A172 (cell line): ENCODE measurements around the gene NOXA1. TPM values are rescaled to one million over a fixed set of nuclear protein-coding genes. Genes with fewer than 3 reads are reported as not detected.
A peak's percentile ranks its signal among the peaks of the same experiment; 100 is the strongest.

Source experiments
- DNase-seq: peaks from one replicate; pipeline ENCODE4 v3.0.0-alpha.2; 2015; ENCODE audit warnings: low spot score
- total RNA-seq: library from RNA; depleted of rRNA; stranded (reverse); fragments of >200 nt; shearing (Covaris generic); gene quantifications from 2 replicates; pipeline ENCODE4 v1.2.3, GENCODE V29; 2014

NOXA1 gene
- total RNA-seq, 1 experiment from 2014 or later: 1.7 TPM

DNA sequence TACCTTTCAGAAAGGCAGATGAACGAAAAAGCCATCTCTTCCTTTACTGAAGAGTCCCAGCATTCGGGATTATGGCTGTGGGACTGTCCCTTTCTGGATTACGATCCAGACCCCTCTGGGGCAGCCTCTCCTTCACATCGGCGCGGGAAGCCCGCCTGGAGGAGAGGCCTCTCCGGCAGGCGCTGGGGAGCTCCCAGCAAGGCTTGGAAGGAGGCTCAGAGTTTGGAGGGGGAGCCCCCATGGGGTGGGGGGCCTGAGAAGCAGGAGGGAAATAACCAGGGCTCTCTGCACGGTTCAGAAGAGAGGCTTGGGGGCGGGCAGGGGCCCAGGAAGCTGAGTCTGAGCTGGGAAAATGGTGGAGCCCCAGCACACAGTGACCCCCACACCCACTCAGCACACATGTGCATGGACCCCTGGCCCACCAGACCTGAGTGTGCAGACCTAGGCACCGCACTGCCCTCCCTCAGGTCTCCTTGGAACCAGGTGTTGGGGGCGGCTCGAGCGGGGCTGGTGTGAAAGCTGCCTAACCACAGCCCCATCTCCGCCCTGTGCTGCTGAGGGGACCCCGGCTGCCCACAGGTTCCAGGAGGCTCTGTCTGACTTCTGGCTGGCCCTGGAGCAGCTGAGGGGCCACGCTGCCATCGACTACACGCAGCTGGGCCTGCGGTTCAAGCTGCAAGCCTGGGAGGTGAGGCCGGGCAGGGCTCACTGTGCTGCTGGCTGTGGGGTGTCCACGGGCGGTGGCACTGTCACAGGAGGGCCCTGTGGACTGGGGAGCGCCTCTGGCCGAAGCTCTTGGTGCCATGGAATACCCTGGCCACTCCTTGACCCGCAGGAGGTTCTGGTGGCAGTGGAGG, 4.5 kb downstream of the NOXA1 start:
- no peak for DNase-seq

DNA sequence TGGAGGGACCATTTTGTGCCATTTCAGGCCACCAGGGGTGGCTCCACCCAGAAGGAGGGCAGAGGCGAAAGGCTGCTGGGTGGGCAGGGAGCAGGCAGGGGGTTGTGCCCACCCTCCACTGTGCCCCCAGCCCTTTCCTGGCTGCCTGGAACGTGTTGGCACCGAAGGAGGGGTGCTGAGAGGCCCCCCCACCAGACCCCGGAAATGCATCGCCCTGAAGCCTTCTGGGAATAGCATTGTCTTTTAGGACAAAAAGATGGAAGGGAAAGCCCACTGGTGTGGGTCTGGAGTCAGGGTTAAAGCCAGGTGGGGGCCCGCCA, 5.1 kb downstream of the NOXA1 start:
- DNase-seq: no peak

DNA sequence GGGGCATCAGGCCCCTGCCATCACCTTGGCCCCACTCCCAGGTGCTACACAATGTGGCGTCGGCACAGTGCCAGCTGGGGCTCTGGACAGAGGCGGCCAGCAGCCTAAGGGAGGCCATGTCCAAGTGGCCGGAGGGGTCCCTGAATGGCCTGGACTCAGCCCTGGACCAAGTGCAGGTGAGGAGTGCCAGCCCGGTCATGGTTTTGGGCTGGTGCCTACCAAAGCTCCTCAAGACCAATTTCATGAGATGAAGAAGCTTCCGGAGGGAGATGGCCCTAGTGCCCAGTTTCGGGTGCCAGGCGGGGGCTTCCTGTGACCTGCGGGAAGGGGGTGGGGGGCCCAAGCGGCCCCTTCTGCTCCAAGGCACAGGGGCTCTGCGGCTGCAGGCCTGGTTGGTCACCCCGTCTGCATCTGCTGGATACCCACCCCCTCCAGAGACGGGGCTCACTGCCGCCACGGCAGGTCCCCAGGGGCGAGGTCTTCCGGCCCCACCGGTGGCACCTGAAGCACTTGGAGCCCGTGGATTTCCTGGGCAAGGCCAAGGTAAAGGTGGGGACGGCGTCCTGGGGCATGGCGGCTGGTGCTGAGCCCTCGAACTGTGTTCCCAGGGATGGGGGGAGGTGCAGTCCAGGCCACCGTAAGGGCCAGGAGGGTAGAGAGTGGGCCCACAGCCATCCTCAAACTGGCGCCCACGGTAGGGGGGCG, 5.8 kb downstream of the NOXA1 start:
- DNase-seq: no peak

DNA sequence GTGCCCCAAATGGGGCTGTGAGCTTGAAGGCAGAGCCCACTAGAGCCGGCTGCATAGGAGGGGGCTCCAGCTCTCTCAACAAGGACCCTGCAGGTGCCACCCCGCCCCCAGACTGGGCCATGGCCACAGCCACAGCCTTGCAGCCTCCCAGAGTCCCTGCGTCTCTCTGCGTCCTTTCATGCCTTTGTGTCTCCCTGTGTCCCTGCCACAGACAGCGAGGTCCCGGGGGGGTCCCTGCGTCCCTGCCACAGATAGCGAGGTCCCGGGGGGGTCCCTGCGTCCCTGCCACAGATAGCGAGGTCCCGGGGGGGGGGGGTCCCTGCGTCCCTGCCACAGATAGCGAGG, 6.3 kb downstream of the NOXA1 start:
- no peak for DNase-seq

DNA sequence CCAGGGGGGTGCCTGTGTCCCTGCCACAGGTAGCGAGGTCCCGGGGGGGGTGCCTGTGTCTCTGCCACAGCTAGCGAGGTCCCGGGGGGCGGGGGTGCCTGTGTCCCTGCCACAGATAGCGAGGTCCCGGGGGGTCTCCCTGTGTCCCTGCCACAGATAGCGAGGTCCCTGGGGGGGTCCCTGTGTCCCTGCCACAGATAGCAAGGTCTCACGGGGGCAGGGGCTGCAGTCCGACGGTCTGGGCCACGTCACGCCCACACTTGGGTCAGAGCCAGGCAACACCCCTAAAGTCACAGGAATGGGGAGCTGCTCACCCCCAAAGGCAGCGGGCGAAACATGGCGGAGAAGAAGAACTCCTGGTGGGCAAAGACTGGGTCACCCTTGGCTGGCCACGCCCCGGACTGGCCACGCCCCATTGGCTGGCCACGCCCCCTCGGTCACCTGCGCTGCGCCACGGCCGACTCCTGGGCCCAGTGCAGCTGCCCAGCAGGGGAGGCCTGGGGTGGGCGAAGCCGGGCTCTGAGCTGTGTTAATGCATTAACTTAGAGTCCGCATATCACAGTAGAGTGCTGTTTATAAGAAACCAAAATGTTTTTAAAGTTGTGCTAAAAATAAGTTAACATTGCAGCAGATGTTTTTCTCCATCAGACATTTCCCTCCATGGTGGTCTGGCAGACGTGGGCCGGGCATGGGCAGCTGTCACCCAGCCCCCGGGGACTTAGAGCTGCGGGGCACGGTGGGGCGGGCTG, 7.0 kb downstream of the NOXA1 start:
- no peak for DNase-seq

DNA sequence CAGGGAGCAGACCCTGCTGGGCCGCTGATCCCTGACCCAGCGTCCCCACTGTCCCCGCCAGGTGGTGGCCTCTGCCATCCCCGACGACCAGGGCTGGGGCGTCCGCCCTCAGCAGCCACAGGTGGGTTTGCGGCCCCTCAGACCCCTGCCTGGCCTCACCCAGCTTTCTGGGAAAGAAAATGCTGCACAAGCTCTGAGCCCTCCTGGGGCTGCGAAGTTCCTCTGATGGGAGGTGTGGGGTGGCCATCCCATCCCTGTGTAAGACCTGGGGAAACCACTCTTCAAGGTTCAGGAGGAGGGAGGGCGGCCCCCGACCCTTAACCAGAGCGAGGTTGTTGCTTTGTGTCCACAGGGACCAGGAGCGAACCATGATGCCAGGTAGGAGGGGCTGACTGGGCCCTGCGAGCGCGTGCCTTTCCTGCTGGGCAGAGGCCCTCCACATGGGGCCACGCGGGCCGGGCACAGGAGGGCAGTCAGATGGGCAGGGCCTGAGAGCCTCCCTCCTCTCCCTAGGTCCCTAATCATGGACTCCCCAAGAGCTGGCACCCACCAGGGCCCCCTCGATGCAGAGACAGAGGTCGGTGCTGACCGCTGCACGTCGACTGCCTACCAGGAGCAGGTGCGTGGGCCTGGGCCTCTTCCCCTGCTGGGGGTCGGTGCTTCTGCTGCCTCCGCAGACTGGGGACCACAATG, 7.7 kb downstream of the NOXA1 start:
- DNase-seq: no peak

DNA sequence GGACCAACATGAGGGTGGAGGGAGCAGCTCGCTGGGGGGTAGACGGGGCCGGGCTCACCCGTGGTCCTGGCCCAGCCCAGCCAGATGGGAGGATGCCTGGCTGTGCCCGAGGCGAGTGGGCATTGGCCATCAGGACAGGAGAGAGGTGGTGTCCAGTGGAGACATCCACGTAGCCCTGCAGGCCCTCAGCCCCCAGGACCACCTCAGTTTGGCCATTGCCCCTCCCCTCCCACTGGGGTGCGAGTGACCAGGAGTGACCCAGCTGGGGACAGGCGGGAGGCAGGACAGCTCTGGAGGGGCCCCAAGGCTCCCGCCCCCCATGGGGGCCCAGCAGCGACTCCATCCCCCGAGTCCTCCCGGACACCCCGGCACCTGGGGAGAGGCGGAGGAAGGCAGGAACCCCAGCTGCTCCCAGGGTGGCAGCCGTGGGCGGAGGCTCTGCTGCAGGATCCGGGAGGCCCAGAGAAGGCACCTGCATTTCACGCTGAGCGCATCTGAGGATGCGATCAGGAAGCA, 8.3 kb downstream of the NOXA1 start:
- no peak for DNase-seq

DNA sequence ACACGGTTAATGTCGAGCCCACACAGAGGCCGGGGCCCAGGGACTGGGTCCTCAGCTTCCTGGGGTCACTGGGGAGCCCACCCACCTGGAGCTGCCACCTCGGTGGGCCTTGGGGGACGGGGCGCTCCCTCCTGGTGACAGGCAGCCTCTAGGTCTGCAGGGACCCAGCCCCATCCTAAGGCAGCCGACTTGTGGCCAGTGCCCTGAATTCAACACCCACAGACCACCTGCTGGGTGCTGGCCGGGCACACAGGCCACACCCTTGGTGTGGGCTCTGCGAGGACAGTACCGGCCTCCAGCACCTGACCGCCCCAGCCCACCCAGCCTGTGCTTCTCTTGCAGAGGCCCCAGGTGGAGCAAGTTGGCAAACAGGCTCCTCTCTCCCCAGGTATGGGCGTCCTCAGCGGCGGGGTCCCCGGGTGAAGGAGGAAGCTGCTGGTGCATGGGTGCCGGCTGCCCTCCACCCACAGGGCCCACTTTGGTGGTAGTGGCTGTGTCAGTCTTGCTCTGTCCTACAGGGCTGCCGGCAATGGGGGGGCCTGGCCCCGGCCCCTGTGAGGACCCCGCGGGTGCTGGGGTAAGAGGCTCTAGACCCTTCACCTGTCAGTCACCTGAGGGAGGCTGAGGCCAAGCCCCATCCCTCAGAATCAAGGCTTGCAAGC, 9.6 kb downstream of the NOXA1 start:
- DNase-seq: no peak

DNA sequence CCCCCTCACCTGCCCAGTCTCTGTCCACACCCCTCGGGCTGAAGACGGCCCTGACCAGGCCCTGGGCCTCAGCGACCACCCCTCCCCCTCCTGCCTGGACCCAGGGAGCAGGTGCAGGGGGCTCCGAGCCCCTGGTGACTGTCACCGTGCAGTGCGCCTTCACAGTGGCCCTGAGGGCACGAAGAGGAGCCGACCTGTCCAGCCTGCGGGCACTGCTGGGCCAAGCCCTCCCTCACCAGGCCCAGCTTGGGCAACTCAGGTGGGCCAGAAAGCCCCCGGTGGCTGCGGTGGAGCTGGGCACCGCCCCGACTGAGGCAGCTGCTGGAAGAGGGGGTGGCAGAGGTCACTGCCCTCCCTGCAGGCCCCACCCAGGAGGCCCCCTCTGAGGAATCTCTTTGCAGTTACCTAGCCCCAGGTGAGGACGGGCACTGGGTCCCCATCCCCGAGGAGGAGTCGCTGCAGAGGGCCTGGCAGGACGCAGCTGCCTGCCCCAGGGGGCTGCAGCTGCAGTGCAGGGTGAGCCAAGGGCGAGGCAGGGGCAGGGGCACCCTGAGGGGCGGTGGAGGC, 10.2 kb downstream of the NOXA1 start:
- no peak for DNase-seq

DNA sequence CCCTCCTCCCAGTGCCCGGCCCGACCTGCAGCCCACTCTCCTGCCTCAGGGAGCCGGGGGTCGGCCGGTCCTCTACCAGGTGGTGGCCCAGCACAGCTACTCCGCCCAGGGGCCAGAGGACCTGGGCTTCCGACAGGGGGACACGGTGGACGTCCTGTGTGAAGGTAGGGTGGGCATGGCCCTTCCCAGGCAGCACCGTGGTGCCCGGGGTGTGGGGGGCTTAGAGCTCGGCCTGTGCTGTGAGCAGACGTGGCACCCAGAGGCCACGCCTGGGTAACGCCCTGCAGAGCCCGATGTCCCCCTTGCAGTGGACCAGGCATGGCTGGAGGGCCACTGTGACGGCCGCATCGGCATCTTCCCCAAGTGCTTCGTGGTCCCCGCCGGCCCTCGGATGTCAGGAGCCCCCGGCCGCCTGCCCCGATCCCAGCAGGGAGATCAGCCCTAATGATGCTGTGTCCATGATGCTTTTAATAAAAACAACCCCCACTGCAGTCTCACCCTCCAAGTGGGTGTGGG, 10.8 kb downstream of the NOXA1 start:
- DNase-seq: no peak

DNA sequence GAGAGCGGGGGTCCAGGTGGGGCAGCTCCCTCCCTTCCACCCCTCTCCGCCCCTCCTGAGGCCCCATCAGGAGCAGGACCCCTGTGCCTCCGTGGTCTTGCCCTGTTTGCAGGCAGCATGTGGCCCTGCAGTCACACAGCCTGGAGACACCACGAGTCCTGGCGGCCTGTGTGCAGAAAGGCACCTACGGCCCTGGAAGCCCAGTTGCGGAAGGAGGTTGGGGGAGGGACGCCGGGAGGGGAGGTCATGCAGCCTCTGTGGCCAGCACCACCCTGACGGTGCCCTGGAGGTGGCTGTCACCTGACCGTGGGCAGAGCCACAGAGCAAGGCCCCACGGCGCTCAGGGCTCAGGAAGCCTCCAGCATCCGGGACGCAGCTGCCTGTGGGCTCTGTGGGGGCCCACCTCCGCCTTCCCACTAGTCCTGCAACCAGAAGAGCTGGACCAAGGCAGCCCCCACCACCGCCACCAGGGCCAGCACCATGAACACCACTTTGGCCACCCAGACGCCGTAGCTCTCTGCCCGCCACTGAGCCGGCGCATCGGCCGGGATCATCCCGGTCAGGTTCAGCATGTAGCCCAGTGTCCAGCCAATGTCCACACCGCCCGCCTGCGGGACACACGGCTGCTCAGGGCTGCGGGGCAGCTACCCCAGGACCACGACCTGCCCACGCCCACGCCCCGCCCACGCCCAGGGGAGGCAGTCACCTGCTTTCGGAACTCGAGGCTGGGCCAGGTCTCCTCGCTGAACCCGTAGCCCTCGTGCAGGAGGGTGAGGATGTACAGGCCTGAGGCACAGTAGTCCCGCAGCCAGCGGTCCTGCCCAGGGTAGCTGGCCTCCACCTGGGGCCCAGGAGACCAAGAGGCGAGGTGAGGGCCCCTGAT, 11.5 kb downstream of the NOXA1 start:
- DNase-seq: no peak

DNA sequence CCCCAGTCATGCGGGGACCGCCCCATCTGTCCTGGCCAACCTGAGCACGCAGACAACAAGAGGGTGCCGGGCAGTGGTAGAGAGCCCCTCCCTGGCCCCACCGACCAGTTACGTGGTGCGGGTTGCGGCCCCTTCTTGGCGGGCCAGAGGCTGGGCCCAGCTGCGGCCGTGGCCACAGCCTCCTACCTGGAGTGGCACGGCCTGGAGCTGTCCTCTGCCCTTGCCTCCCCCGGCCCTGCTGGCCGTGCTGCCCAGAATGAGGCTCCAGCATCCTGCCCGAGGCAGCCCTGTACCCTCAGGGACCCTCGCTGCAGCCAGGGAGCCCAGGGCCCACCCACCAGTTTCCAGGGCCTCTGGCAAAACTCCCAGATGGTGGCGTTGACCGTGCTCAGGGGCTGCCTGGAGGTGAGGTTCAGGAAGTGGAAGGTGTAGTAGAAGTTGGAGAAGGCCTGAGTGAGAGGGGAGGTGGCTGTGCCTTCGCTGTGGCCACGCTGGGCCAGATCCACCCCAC, 12.2 kb downstream of the NOXA1 start:
- DNase-seq: no peak

DNA sequence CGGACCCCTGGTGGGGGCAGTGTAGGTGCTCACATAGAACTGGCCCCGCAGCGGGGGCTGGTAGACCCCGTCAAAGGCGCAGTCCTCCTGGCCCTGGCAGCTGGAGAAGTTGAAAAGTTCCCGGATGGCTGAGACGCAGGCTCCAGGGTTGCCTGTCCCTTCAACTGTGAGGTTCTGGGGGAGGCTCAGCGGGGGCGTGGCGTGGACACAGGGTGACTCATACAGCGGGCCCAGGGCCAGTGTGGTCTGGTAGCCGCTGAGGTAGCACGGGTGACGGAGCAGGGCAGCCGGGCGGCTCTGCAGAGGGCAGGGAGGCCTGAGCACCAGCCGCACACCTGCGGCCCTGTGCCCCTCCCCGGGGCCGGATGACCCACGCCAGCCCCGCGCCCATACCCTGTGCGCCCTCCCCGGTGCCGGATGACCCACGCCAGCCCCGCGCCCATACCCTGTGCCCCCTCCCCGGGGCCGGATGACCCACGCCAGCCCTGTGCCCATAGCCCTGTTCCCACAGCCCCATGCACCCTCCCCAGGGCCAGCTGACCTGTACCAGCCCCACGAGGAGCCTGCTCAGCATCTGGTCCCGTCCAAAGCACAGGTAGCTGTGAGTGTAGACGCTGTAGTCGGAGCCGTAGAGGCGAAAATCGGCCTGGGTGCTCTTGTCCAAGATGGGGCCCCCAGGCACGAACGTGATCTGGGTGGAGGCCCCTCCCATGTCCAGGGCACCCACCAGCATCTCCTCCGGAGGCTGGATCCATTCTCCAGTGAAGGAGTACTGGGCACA, 13.0 kb downstream of the NOXA1 start:
- DNase-seq: peak; percentile 93

DNA sequence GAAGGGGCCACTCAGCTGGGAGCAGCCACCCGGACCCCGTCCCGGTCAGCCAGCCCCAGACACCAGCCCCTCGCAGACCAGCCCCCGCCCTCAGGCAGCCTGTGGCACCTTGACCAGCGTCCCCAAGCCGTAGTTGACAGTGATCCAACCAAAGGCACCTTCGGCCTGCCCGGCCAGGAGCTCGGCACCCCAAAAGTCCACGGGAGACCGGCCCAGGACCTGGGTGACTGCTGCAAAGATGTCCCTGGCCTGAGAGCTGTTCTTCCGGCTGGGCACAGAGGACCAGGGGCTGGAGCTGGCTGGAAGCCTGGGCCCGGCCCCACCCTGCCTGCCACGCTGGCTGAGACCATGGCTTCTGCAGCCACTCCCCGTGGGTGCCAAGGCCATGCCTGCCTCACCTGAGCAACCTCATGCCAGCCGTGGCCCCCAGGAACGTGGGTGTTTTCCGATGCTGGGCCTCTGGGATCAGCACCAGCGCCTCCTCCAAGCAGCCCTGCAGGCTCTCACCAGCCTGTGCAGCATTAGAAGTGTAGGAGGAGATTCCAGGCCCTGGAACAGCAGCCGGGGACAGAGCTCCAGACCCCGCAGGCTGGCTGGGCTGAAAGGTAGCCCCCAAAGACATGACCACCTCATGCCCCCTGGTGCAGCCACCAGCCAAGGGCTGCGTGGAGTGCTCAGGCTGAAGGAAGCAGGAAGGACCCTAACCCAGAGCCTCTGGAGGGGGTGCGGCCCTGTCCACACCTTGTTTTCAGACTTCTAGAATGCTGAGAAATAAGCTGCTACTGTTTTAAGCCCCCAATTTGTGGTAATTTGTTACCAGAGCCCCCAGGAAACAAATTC, 13.8 kb downstream of the NOXA1 start:
- no peak for DNase-seq

DNA sequence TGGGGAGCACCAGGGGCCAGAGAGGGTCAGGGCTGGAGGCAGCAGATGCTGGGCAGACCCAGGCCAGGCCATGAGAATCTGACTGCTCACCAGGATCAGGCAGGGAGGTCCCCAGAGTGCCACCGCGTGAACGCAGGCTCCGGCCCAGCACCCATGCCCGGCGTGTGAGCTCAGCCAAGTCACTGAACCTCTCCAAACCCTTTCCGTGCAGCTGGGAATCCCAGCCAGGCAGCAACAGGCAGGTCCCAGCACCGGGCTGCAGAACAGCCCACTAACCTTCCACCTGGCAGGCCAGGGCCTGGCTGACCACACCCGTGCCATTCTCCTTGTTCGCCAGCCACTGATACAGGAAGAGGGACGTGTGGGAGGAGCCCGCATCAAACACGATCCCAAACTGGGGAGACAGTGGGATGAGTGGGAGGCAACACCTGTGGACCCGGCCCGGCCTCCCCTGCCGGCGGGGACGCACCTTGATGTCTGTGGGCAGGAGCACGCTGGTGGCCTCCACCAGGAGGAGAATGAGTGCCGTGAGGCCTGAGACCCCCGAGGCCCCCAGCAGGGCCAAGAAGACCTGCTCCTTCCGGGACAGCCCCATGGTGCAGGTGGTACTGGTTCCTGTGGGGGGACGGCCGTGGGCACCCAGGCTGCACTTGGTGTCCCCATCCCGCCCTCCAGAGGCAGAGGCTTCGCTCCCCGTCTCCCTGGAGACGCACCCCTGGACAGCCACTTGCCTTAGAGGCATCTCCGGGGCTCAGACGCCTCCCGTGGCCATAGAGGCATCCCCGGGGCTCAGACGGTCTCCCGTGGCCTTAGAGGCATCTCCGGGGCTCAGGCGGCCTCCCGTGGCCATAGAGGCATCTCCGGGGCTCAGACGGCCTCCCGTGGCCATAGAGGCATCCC, 14.7 kb downstream of the NOXA1 start:
- DNase-seq: no peak

DNA sequence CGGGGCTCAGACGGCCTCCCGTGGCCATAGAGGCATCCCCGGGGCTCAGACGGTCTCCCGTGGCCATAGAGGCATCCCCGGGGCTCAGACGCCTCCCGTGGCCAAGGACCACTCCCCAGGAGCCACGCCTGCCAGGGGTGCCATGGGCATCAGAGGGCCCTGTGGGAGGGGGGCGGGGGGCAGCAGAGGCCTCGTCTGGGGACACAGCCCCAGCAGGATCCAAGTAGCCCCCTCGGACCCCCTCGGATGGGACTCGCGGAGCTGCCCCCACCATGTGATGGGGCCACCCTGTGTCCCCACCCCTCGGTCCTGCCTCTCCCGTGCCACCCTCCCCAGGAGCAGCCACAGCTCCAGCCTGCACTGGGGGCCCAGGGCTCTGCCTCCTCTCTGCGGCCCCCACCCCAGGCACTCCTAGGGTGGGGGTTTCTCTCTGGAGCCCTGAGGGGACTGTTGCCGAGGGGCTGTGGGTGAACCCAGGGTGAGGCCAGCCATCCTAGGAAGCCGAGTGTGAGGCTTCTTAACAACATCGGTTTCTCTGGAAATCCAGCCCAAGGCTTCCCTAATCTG, 15.5 kb downstream of the NOXA1 start:
- DNase-seq: no peak
